SK-N-MC (cell line): Measurements from ENCODE around the gene USP13.

ENCODE experiments used
- DNase-seq: peaks from one replicate; pipeline ENCODE4 v3.0.0-alpha.2; 2011; ENCODE audit warnings: low read depth, low spot score
- H3K27ac ChIP-seq: fragments of 200-600 bp; sonication (generic); 2 replicates; pipeline ENCODE4 v1.5.1; 2016; ENCODE audit warnings: mixed run types
- H3K36me3 ChIP-seq: fragments of 200-600 bp; sonication (generic); 2 replicates; pipeline ENCODE4 v1.6.1; 2017; ENCODE audit warnings: antibody characterized with exemption, low read length, mixed read lengths; ENCODE audit not compliant: insufficient read depth
- H3K4me3 ChIP-seq: fragments of 200-600 bp; sonication (generic); 2 replicates; pipeline ENCODE4 v1.5.1; 2016
- H3K9ac ChIP-seq: fragments of 200-600 bp; sonication (generic); 2 replicates; pipeline ENCODE4 v1.8.0; 2017; ENCODE audit warnings: mixed run types, mixed read lengths; ENCODE audit not compliant: insufficient read length
- H3K9me3 ChIP-seq: fragments of 200-600 bp; sonication (generic); 2 replicates; pipeline ENCODE4 v1.6.1; 2017; ENCODE audit warnings: low read depth, mild to moderate bottlenecking, antibody characterized with exemption, low read length, moderate library complexity, mixed read lengths
- EZH2 ChIP-seq: fragments of 200-600 bp; sonication (generic); IDR thresholded peaks from one replicate; pipeline ENCODE4 v1.6.1; 2017; ENCODE audit warnings: antibody characterized with exemption
- FOXP2 ChIP-seq: optimal IDR thresholded peaks from 2 replicates; pipeline ENCODE3; 2011; ENCODE audit warnings: mild to moderate bottlenecking, moderate library complexity; ENCODE audit not compliant: insufficient read depth; ENCODE audit errors: extremely low read length, control extremely low read depth
- POLR2AphosphoS5 ChIP-seq: IDR thresholded peaks from 2 replicates; pipeline ENCODE4 v1.6.1; 2012; ENCODE audit warnings: mild to moderate bottlenecking, low read depth, low read length, borderline replicate concordance

Gene USP13

DNA sequence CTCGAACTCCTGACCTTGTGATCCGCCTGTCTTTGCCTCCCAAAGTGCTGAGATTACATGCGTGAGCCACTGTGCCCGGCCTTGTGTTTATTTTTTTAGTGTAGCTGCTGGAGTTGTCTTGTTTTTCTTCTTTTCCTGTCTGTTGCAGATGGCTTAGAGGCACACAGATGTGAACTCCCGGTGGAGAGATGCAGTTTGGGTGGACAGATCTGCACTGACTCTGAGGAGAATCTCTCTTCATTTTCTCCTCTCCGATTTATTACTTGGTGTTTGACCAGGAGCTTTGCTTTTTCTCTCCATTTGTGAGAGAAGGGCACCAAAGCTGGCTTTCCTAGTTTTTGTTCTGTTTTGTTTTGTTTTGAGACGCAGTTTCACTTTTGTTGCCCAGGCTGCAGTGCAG lies 62.7 kb downstream of the USP13 start:
- Histone ChIP-seq H3K36me3 (peaks cover 10% of the 10 kb centered on the region), H3K4me3 (no peak overlapping the region), H3K27ac (no peak overlapping the region), H3K9me3 (no peaks in the 10 kb centered on the region), H3K9ac (no peak overlapping the region)
- no peak for DNase-seq
- TF ChIP-seq FOXP2 = no peak
- TF ChIP-seq POLR2AphosphoS5 = no peak
- TF ChIP-seq EZH2 = no peak

DNA sequence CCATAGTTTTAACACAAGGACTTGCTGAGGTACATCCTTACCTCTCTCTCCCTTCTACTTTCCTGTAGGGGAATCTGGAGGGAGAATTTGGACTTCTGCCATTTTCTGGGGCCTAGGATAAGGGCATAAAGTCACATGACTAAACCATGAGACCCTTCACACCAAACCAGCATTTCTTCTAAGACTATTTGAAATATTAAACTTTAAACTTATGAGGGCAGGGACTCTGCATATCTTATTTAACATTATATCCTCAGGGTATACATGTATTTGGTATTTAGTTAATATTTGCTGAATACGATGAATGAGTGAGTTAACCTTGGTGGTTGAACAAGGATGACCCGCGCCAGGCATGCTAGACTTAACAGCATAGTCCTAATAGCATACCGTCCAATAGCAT lies 63.4 kb downstream of the USP13 start:
- H3K36me3 ChIP-seq = peaks cover 9% of the 10 kb centered on the region

DNA sequence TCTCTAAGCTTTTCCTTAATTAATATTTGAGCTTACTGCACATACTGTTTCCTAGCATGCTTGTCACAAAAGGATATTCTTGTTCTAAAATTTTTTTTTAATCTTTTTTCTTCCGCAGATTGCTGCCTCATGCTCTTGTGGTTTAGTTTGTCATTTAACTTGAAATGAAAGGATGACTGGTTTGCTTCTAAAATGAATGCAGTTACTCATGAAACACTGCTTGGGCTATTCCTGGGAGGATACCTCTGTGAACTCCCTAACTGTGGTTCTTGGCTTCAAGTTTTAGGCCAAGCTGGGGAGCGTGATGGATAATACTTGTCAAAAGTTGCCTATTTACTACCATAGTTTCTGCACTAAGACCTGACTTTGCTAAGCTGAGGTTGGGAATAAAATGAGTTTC lies 64.0 kb downstream of the USP13 start:
- H3K9ac ChIP-seq = no peak overlapping the region
- H3K9me3 ChIP-seq = no peaks in the 10 kb centered on the region
- H3K4me3 ChIP-seq = no peak overlapping the region
- peak overlapping the region; percentile 62 for H3K27ac ChIP-seq
- peaks cover 14% of the 10 kb centered on the region for H3K36me3 ChIP-seq
- no peak for DNase-seq
- TF ChIP-seq EZH2 (no peak), FOXP2 (no peak), POLR2AphosphoS5 (no peak)

More for the DNA sequence above, 63.4 kb downstream of the USP13 start:
- DNase-seq = no peak
- Histone ChIP-seq H3K27ac (peak overlapping the region; percentile 62), H3K9ac (no peak overlapping the region), H3K4me3 (no peak overlapping the region), H3K9me3 (no peaks in the 10 kb centered on the region)
- TF ChIP-seq EZH2 (no peak), POLR2AphosphoS5 (no peak), FOXP2 (no peak)

DNA sequence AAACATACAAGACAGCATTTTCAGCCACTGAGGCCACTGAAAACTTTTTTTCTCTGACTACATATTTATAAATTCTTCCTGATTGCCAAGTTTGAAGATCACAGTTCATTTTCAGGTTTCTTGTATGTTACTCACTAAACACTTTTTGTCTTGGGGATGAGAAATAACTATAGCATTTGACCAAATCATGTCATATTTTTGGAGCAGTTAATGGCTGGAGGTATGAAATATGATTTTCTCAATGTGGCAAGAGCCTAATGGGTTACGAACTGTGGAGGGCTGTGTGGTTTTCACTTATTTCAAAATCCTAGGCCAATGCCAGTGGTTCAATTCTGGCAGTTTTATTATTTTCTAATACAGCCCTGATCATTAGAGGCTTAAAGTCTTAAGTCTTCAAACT lies 64.4 kb downstream of the USP13 start:
- peaks cover 18% of the 10 kb centered on the region for H3K36me3 ChIP-seq
- H3K27ac ChIP-seq = peak overlapping the region; percentile 62
- TF ChIP-seq FOXP2 = no peak
- no peak for TF ChIP-seq EZH2
- no peak for TF ChIP-seq POLR2AphosphoS5
- no peak overlapping the region for H3K9ac ChIP-seq
- no peaks in the 10 kb centered on the region for H3K9me3 ChIP-seq
- H3K4me3 ChIP-seq = no peak overlapping the region
- no peak for DNase-seq

DNA sequence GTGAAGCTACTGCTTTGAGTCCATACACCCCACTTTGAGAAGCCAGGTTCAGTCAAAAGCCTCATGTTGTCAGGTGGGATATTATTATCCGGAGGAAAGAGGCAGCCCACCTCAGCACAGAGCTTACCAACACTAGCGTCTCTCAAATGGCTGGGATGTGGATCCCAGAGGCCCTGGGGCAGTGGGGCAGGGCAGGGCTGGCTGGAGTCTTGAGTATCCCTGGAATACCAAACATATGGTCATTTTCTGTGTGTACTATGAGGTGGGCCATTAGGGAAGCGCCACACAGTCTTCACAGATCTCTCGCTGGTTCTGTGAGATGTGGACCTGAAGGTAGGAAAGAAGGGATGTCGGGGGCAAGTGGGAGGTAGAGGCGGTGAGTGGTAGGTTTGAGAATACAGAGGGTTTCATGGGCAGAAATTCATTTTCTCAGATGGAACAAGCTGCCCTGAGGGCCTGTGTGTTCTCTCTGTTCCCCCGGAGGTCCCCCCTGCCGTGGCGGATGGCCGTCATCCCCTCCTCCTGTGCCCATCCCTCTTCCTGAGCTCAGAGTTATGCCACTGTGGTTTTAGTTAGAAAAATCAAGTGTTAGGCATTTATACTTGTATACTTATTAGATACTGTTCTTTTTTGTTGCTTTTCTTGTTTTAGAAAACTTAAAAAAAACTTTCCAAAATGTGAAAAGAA lies 66.4 kb downstream of the USP13 start:
- Histone ChIP-seq H3K9ac (no peak overlapping the region), H3K4me3 (0 out of 2 replicates have a peak overlapping the region, but pooled peaks have one; percentile 5), H3K36me3 (peaks cover 26% of the 10 kb centered on the region), H3K27ac (peak overlapping the region; percentile 47), H3K9me3 (no peaks in the 10 kb centered on the region)
- TF ChIP-seq POLR2AphosphoS5 = no peak
- TF ChIP-seq EZH2 = no peak
- TF ChIP-seq FOXP2 = no peak
- no peak for DNase-seq

GRCh38 chr3:179720196-179720595 lies 67.4 kb downstream of the USP13 start:
- Histone ChIP-seq H3K9me3 (no peaks in the 10 kb centered on the region), H3K27ac (no peak overlapping the region), H3K36me3 (peaks cover 26% of the 10 kb centered on the region), H3K4me3 (no peak overlapping the region), H3K9ac (no peak overlapping the region)
- TF ChIP-seq EZH2 (no peak), POLR2AphosphoS5 (no peak), FOXP2 (no peak)
- DNase-seq = no peak

- Histone ChIP-seq H3K9me3 (no peaks in the 10 kb centered on the region), H3K27ac (no peak overlapping the region), H3K36me3 (peaks cover 26% of the 10 kb centered on the region), H3K4me3 (no peak overlapping the region), H3K9ac (no peak overlapping the region)
- no peak for DNase-seq
- TF ChIP-seq EZH2 (no peak), POLR2AphosphoS5 (no peak), FOXP2 (no peak)
Observed at GRCh38 chr3:179723617-179724016, 70.8 kb downstream of the USP13 start.

GRCh38 chr3:179726075-179726699 lies 73.3 kb downstream of the USP13 start:
- peaks cover 36% of the 10 kb centered on the region for H3K36me3 ChIP-seq
- H3K9me3 ChIP-seq = no peaks in the 10 kb centered on the region
- no peak overlapping the region for H3K9ac ChIP-seq
- H3K27ac ChIP-seq = no peak overlapping the region
- no peak overlapping the region for H3K4me3 ChIP-seq
- DNase-seq = no peak
- no peak for TF ChIP-seq FOXP2
- no peak for TF ChIP-seq EZH2
- TF ChIP-seq POLR2AphosphoS5 = no peak
